ENCODE results near the gene AUTS2. TPM values are rescaled to one million over a fixed set of nuclear protein-coding genes. Genes with fewer than 3 reads are reported as not detected.

Gene AUTS2
- total RNA-seq, 1 experiment from 2014 or later: 38.5 TPM

DNA sequence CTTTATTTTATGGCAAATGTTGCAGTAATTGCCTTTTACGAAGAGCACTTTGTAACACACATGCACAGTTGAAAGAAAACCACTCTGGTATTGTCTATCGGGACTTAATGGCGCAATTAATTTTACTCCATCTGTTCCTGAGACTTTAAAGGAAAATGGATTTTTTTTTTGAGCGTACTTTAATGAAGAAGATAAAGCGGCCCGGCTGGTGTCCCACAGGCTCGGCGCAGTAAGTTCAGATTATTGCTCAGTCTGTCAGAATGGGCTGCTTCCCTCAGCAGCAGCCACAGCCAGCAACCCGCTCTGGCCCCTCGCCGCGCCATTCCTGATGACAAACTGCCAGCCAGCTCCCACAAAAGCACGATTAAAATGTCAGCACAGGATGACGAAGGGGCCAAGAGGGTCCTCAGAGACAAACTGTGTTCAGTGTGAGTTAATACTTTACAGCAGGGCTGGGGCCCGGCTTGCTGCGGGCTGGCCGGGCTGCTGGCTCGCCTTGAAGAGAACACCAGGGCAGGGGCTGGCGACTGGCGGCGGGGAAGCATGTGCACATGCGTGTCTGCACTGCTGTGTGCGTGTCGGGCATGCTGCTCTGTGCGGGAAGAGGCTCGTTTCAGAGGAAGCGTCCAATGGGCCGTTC, 1032.7 kb downstream of the AUTS2 start:
- H3K9ac ChIP-seq (ENCODE audit: low read length): no peak overlapping the region
- H4K20me1 ChIP-seq (ENCODE audit: insufficient read depth, low read depth, low read length): peaks cover 4% of the 10 kb centered on the region; the same call in 1 of the 2 replicates
- H3K4me2 ChIP-seq (ENCODE audit: low read depth, low read length, poor library complexity, severe bottlenecking): peak overlapping the region; percentile 57
- no peak overlapping the region for H2AFZ ChIP-seq (ENCODE audit: low read length)
- no peaks in the 10 kb centered on the region for H3K9me2 ChIP-seq (replicated peaks; ENCODE audit: insufficient read depth, low read length)
- peak overlapping the region; percentile 46; the same call in 1 of the 2 replicates for H3K4me3 ChIP-seq (ENCODE audit: low read length)
- no peak for DNase-seq
- peaks cover 56% of the 10 kb centered on the region for H3K4me1 ChIP-seq (ENCODE audit: low read length)
- peak overlapping the region; percentile 44; the same call in 1 of the 2 replicates for H3K27ac ChIP-seq (ENCODE audit: low read length)
- H3K36me3 ChIP-seq (ENCODE audit: insufficient read depth, low read length): no peaks in the 10 kb centered on the region; the same call in 1 of the 2 replicates
- no peaks in the 10 kb centered on the region for H3K9me3 ChIP-seq (ENCODE audit: low read length)
- no peaks in the 10 kb centered on the region for H3K79me2 ChIP-seq (ENCODE audit: low read length)
- H3K27me3 ChIP-seq (ENCODE audit: low read length): no peaks in the 10 kb centered on the region

DNA sequence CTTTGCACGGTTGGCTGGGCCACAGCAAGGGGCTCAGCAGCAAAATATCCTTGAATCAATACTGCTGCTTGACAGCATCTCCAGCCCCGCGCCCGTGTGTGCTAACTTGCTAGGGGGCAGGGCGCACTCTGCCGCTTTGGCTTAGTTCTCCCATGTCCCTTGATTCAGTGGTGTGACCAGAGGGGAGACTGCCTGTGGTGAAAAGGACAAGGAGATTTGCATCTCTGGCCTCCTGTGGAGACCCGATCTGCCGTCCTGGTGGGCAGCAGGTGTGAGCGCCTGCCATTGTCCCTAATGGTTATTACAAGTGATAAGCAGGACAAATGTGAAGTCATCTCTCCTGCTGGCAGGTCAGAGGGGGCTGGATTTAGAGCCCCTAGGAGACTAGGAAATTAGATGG, 1033.4 kb downstream of the AUTS2 start:
- H3K36me3 ChIP-seq (ENCODE audit: insufficient read depth, low read length): no peaks in the 10 kb centered on the region; the same call in 1 of the 2 replicates
- peak; percentile 81 for DNase-seq
- peak overlapping the region; percentile 46 for H3K4me3 ChIP-seq (ENCODE audit: low read length)
- H3K9ac ChIP-seq (ENCODE audit: low read length): peak overlapping the region; percentile 18
- no peaks in the 10 kb centered on the region for H3K9me2 ChIP-seq (replicated peaks; ENCODE audit: insufficient read depth, low read length)
- peak overlapping the region; percentile 57 for H3K4me2 ChIP-seq (ENCODE audit: low read depth, low read length, poor library complexity, severe bottlenecking)
- peak overlapping the region; percentile 44; the same call in 1 of the 2 replicates for H3K27ac ChIP-seq (ENCODE audit: low read length)
- no peaks in the 10 kb centered on the region for H3K27me3 ChIP-seq (ENCODE audit: low read length)
- H3K79me2 ChIP-seq (ENCODE audit: low read length): no peaks in the 10 kb centered on the region
- 0 out of 2 replicates have a peak overlapping the region, but pooled peaks have one; percentile 19 for H2AFZ ChIP-seq (ENCODE audit: low read length)
- peaks cover 56% of the 10 kb centered on the region for H3K4me1 ChIP-seq (ENCODE audit: low read length)
- H3K9me3 ChIP-seq (ENCODE audit: low read length): no peaks in the 10 kb centered on the region
- H4K20me1 ChIP-seq (ENCODE audit: insufficient read depth, low read depth, low read length): peaks cover 4% of the 10 kb centered on the region; the same call in 1 of the 2 replicates

DNA sequence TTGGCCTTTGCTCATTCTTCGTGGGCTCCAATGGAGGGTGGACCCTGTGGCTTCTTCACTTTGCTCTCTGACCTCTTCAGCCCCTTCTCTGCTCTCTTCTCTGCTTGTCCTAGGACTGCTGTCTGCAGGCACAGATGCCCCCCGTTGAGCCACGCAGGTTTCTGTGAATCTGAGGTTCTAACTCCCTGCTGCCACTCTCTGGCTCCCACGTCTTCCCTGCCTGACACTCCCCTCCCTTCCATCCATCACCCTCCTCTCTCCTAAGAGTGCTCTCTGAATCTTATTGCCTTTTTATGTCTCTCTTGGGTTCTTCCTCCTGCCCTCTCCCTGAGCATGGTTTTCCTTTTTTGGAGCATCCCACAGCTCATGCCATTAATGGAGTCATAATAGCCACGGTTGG, 1034.1 kb downstream of the AUTS2 start:
- Histone ChIP-seq H2AFZ (ENCODE audit: low read length) (no peak overlapping the region), H3K9me2 (replicated peaks; ENCODE audit: insufficient read depth, low read length) (no peaks in the 10 kb centered on the region), H3K4me2 (ENCODE audit: low read depth, low read length, poor library complexity, severe bottlenecking) (peak overlapping the region; percentile 57), H3K9ac (ENCODE audit: low read length) (peak overlapping the region; percentile 21), H3K27me3 (ENCODE audit: low read length) (no peaks in the 10 kb centered on the region), H3K4me1 (ENCODE audit: low read length) (peaks cover 54% of the 10 kb centered on the region), H3K4me3 (ENCODE audit: low read length) (no peak overlapping the region), H3K79me2 (ENCODE audit: low read length) (no peaks in the 10 kb centered on the region), H3K9me3 (ENCODE audit: low read length) (no peaks in the 10 kb centered on the region), H3K36me3 (ENCODE audit: insufficient read depth, low read length) (no peaks in the 10 kb centered on the region; the same call in 1 of the 2 replicates), H4K20me1 (ENCODE audit: insufficient read depth, low read depth, low read length) (peaks cover 4% of the 10 kb centered on the region; the same call in 1 of the 2 replicates), H3K27ac (ENCODE audit: low read length) (no peak overlapping the region)
- DNase-seq: no peak

DNA sequence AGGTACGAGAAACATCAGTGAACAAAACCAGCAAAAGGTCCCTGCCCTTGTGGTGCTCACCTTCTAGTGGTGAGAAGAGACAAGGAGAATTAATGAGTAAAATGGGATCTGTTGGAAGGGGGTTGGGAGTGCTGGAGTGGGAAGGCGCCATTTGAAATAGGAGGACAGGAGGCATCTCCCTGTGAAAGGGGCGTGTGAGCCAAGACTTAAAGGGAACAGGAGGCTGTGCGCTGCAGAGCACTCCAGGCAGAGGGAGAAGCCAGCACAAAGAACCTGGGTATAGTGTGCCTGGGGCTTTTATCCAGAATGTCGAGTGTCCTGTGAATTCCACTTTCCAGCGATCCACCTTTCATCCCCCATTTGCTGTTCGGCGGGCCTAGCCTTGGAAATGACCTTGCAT, 1035.8 kb downstream of the AUTS2 start:
- no peak overlapping the region for H3K9ac ChIP-seq (ENCODE audit: low read length)
- H3K9me2 ChIP-seq (replicated peaks; ENCODE audit: insufficient read depth, low read length): no peaks in the 10 kb centered on the region
- no peak for DNase-seq
- no peaks in the 10 kb centered on the region for H3K79me2 ChIP-seq (ENCODE audit: low read length)
- peaks cover 38% of the 10 kb centered on the region for H3K4me1 ChIP-seq (ENCODE audit: low read length)
- no peaks in the 10 kb centered on the region for H3K9me3 ChIP-seq (ENCODE audit: low read length)
- no peak overlapping the region for H2AFZ ChIP-seq (ENCODE audit: low read length)
- no peak overlapping the region for H3K4me3 ChIP-seq (ENCODE audit: low read length)
- H3K4me2 ChIP-seq (ENCODE audit: low read depth, low read length, poor library complexity, severe bottlenecking): no peak overlapping the region
- no peaks in the 10 kb centered on the region for H3K27me3 ChIP-seq (ENCODE audit: low read length)
- H3K36me3 ChIP-seq (ENCODE audit: insufficient read depth, low read length): no peaks in the 10 kb centered on the region
- H4K20me1 ChIP-seq (ENCODE audit: insufficient read depth, low read depth, low read length): peaks cover 4% of the 10 kb centered on the region; the same call in 1 of the 2 replicates
- H3K27ac ChIP-seq (ENCODE audit: low read length): no peak overlapping the region

DNA sequence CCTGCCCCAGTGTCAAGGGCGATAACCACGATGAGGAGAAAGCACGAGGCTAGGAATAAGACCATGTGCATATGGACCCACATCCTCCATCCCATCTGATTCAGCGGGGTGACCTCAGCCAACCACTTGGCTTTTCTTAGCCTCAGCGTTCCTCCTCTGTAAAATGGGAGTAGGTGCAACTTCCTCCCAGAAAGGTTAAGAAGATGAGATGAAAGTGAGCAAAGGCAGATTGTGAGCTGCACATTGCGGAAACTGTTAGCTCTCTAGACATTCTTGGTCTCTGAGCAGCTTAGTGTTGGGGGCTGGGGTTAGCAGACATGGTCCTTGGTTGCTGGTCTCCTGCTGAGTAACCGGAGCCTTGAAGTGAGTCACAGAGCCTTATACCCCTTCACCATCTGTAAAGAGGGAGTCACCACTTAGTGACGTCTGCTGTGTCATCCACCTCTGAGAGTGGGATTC, 1036.4 kb downstream of the AUTS2 start:
- H3K27ac ChIP-seq (ENCODE audit: low read length): no peak overlapping the region
- H3K4me3 ChIP-seq (ENCODE audit: low read length): no peak overlapping the region
- H3K9me3 ChIP-seq (ENCODE audit: low read length): no peaks in the 10 kb centered on the region
- H2AFZ ChIP-seq (ENCODE audit: low read length): no peak overlapping the region
- peaks cover 32% of the 10 kb centered on the region for H3K4me1 ChIP-seq (ENCODE audit: low read length)
- no peaks in the 10 kb centered on the region for H3K9me2 ChIP-seq (replicated peaks; ENCODE audit: insufficient read depth, low read length)
- H3K79me2 ChIP-seq (ENCODE audit: low read length): no peaks in the 10 kb centered on the region
- H3K36me3 ChIP-seq (ENCODE audit: insufficient read depth, low read length): no peaks in the 10 kb centered on the region
- H4K20me1 ChIP-seq (ENCODE audit: insufficient read depth, low read depth, low read length): peaks cover 4% of the 10 kb centered on the region; the same call in 1 of the 2 replicates
- DNase-seq: no peak
- no peaks in the 10 kb centered on the region for H3K27me3 ChIP-seq (ENCODE audit: low read length)
- no peak overlapping the region for H3K4me2 ChIP-seq (ENCODE audit: low read depth, low read length, poor library complexity, severe bottlenecking)
- H3K9ac ChIP-seq (ENCODE audit: low read length): no peak overlapping the region

DNA sequence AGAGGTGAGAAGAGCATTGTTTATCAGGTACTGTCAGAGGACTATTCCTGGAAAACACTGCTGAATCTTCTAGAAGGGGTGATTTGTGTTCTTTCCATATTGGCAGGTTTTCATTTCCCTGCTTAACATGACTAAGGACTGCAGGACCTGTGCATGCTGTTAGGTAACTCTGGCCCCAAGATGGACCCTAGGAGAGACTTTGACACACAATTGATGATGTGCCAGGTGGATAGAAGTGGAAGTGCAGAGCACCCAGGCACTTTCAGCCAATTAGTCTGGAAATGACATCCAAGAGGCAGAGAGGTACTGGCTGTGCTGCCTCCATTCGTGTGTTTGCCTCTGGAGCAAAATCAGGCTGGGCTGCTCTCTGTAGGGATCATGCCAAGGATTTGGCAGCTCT, 1037.4 kb downstream of the AUTS2 start:
- H3K79me2 ChIP-seq (ENCODE audit: low read length): no peaks in the 10 kb centered on the region
- H3K4me2 ChIP-seq (ENCODE audit: low read depth, low read length, poor library complexity, severe bottlenecking): no peak overlapping the region
- no peaks in the 10 kb centered on the region for H3K36me3 ChIP-seq (ENCODE audit: insufficient read depth, low read length)
- H3K9ac ChIP-seq (ENCODE audit: low read length): no peak overlapping the region
- H4K20me1 ChIP-seq (ENCODE audit: insufficient read depth, low read depth, low read length): peaks cover 4% of the 10 kb centered on the region; the same call in 1 of the 2 replicates
- no peak overlapping the region for H2AFZ ChIP-seq (ENCODE audit: low read length)
- no peak overlapping the region for H3K4me3 ChIP-seq (ENCODE audit: low read length)
- H3K9me3 ChIP-seq (ENCODE audit: low read length): no peaks in the 10 kb centered on the region
- no peaks in the 10 kb centered on the region for H3K9me2 ChIP-seq (replicated peaks; ENCODE audit: insufficient read depth, low read length)
- peaks cover 23% of the 10 kb centered on the region for H3K4me1 ChIP-seq (ENCODE audit: low read length)
- H3K27me3 ChIP-seq (ENCODE audit: low read length): no peaks in the 10 kb centered on the region
- no peak overlapping the region for H3K27ac ChIP-seq (ENCODE audit: low read length)
- peak; percentile 52 for DNase-seq

DNA sequence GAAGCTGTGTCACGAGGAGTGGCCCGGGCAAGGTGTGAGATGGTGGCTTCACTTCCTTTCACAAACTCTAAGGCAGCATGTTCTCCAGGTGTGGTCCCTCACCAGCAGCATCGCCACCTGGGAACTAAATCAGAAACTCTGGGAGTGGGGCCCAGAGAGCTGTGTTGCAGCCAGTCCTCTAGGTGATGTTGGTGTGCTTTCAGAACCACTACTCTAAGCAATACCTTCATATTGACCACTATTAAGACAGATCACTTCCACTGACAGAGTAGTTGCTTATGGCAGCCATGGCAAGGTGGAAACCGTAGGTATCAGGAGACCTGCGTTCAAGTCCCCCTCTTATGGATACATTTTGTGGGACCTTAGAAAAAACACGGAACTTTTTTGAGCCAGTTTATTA, 1037.9 kb downstream of the AUTS2 start:
- no peaks in the 10 kb centered on the region for H3K9me3 ChIP-seq (ENCODE audit: low read length)
- no peak overlapping the region for H3K4me3 ChIP-seq (ENCODE audit: low read length)
- H4K20me1 ChIP-seq (ENCODE audit: insufficient read depth, low read depth, low read length): peaks cover 4% of the 10 kb centered on the region; the same call in 1 of the 2 replicates
- H3K4me1 ChIP-seq (ENCODE audit: low read length): peaks cover 17% of the 10 kb centered on the region
- H3K36me3 ChIP-seq (ENCODE audit: insufficient read depth, low read length): no peaks in the 10 kb centered on the region
- H3K4me2 ChIP-seq (ENCODE audit: low read depth, low read length, poor library complexity, severe bottlenecking): no peak overlapping the region
- no peak overlapping the region for H3K9ac ChIP-seq (ENCODE audit: low read length)
- H2AFZ ChIP-seq (ENCODE audit: low read length): no peak overlapping the region
- no peaks in the 10 kb centered on the region for H3K79me2 ChIP-seq (ENCODE audit: low read length)
- DNase-seq: no peak
- no peaks in the 10 kb centered on the region for H3K27me3 ChIP-seq (ENCODE audit: low read length)
- no peak overlapping the region for H3K27ac ChIP-seq (ENCODE audit: low read length)
- no peaks in the 10 kb centered on the region for H3K9me2 ChIP-seq (replicated peaks; ENCODE audit: insufficient read depth, low read length)

DNA sequence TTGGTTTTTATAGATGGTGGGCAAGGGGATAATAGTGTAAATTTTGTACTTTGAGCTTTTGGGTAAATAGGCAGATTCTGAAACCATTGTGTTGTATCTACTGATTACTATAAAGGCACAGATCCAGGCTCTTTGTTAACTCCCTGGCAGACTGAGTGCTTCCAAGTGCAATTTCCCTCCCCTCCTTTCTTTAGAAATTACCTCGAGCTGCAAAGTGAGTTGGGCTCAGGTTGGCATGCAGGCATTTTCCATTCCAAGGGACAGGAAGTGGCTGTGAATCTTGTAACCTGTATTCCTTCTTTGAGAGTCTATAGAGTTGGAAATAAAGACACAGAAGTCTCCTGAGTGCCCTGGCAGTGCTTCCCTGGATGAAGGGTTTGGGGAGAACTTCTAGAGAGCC, 1039.5 kb downstream of the AUTS2 start:
- Histone ChIP-seq H2AFZ (ENCODE audit: low read length) (no peak overlapping the region), H3K9ac (ENCODE audit: low read length) (no peak overlapping the region), H3K4me3 (ENCODE audit: low read length) (no peak overlapping the region), H3K27me3 (ENCODE audit: low read length) (no peaks in the 10 kb centered on the region), H3K9me2 (replicated peaks; ENCODE audit: insufficient read depth, low read length) (no peaks in the 10 kb centered on the region), H4K20me1 (ENCODE audit: insufficient read depth, low read depth, low read length) (peaks cover 4% of the 10 kb centered on the region; the same call in 1 of the 2 replicates), H3K4me1 (ENCODE audit: low read length) (peaks cover 2% of the 10 kb centered on the region), H3K9me3 (ENCODE audit: low read length) (no peaks in the 10 kb centered on the region), H3K27ac (ENCODE audit: low read length) (no peak overlapping the region), H3K36me3 (ENCODE audit: insufficient read depth, low read length) (no peaks in the 10 kb centered on the region), H3K4me2 (ENCODE audit: low read depth, low read length, poor library complexity, severe bottlenecking) (no peak overlapping the region), H3K79me2 (ENCODE audit: low read length) (no peaks in the 10 kb centered on the region)
- no peak for DNase-seq

Data from Karpas-422 (cell line).